Neural progenitor cell (in vitro differentiated cells): Measurements from ENCODE around the gene NEDD9. TPM values are rescaled to one million over a fixed set of nuclear protein-coding genes. Genes with fewer than 3 reads are reported as not detected.

Experiments
- DNase-seq: peaks from one replicate; pipeline ENCODE4 v3.0.0-alpha.2; 2016; ENCODE audit warnings: low spot score
- H2AFZ ChIP-seq: fragments of 200-600 bp; sonication (generic); replicated peaks from 2 replicates; pipeline ENCODE4 v1.6.1; 2016; ENCODE audit warnings: antibody characterized with exemption
- H3F3A ChIP-seq: fragments of 200-600 bp; sonication (generic); 2 replicates; pipeline ENCODE4 v1.6.1; 2016; ENCODE audit warnings: antibody characterized with exemption, low read depth
- H3K27ac ChIP-seq: fragments of 200-600 bp; sonication (generic); 2 replicates; pipeline ENCODE4 v1.5.1; 2016; ENCODE audit warnings: mild to moderate bottlenecking
- H3K27me3 ChIP-seq: fragments of 200-600 bp; sonication (generic); 2 replicates; pipeline ENCODE4 v1.6.1; 2016; ENCODE audit warnings: mild to moderate bottlenecking, moderate library complexity
- H3K36me3 ChIP-seq: fragments of 200-600 bp; sonication (generic); 2 replicates; pipeline ENCODE4 v1.5.1; 2016
- H3K4me1 ChIP-seq: fragments of 200-600 bp; sonication (generic); 2 replicates; pipeline ENCODE4 v1.6.1; 2016; ENCODE audit warnings: mixed run types
- H3K4me2 ChIP-seq: fragments of 200-600 bp; sonication (generic); 2 replicates; pipeline ENCODE4 v1.6.1; 2016
- H3K4me3 ChIP-seq: fragments of 200-600 bp; sonication (generic); 2 replicates; pipeline ENCODE4 v1.5.1; 2016
- H3K79me2 ChIP-seq: fragments of 200-600 bp; sonication (generic); 2 replicates; pipeline ENCODE4 v1.6.1; 2016; ENCODE audit warnings: low read depth
- H3K9ac ChIP-seq: fragments of 200-600 bp; sonication (generic); 2 replicates; pipeline ENCODE4 v1.6.1; 2016
- H3K9me3 ChIP-seq: fragments of 200-600 bp; sonication (generic); 2 replicates; pipeline ENCODE4 v1.5.1; 2016; ENCODE audit warnings: low read depth
- H4K20me1 ChIP-seq: fragments of 200-600 bp; sonication (generic); 2 replicates; pipeline ENCODE4 v1.6.1; 2016; ENCODE audit warnings: low read depth
- H3K27ac Mint-ChIP-seq: 3 replicates; pipeline ENCODE4 v1.8.0; 2021; ENCODE audit warnings: mixed read lengths
- H3K27me3 Mint-ChIP-seq: 2 replicates; pipeline ENCODE4 v1.8.0; 2022; ENCODE audit warnings: low read depth, mild to moderate bottlenecking, inconsistent platforms, moderate library complexity, mixed read lengths; ENCODE audit not compliant: insufficient read depth
- H3K36me3 Mint-ChIP-seq: 3 replicates; pipeline ENCODE4 v1.8.0; 2021; ENCODE audit warnings: mixed read lengths
- H3K4me1 Mint-ChIP-seq: 3 replicates; pipeline ENCODE4 v1.8.0; 2021; ENCODE audit warnings: mixed read lengths
- H3K4me3 Mint-ChIP-seq: 3 replicates; pipeline ENCODE4 v1.8.0; 2021; ENCODE audit warnings: mild to moderate bottlenecking, moderate library complexity, mixed read lengths
- H3K9me3 Mint-ChIP-seq: 3 replicates; pipeline ENCODE4 v1.8.0; 2020; ENCODE audit warnings: mixed read lengths
- EZH2 ChIP-seq: fragments of 200-600 bp; sonication (generic); IDR thresholded peaks from 2 replicates; pipeline ENCODE4 v1.6.1; 2017; ENCODE audit warnings: antibody characterized with exemption, mild to moderate bottlenecking, moderate library complexity
- EZH2phosphoT487 ChIP-seq: fragments of 200-600 bp; sonication (generic); IDR thresholded peaks from 2 replicates; pipeline ENCODE4 v1.6.1; 2017; ENCODE audit warnings: antibody characterized with exemption
- total RNA-seq: library from RNA; depleted of rRNA; stranded (reverse); fragments of >200 nt; gene quantifications from 2 replicates; pipeline ENCODE4 v1.2.3, GENCODE V29; 2015; ENCODE audit warnings: low replicate concordance
- TF ChIP-seq, protein P1 (sequence below): fragments of 200-600 bp; sonication (generic); IDR thresholded peaks from 2 replicates; pipeline ENCODE4 v1.5.1; 2017; ENCODE audit warnings: antibody characterized with exemption, mild to moderate bottlenecking

The NEDD9 gene
- total RNA-seq, 1 donor from 2014 or later = 4.9 TPM

DNA sequence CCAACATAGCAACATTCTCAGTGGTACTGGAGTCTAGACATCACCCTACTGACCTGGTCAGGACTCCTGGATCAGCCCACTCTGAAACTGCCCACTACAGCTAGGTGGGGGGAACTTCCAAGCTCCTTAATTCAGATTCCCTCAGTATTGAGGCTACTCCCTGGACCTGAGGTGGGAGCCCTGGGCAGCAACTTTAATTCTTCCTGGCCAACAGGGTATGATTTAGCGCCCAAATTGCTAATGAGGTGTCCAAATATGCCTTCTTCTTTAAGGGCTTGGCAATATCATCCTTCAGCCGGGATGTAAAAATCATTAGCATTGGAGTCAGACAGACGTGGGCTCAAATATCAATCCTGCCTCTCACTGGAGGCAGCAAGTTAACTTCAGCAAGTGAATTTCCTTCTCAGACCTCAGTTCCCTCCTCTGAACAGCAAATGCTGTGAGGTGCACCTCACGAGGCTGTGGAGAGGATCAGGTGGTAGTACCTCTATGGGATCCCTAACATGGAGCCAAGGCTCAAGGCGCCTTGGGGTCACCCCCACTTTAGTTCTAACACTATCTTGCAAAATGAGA, 27.6 kb downstream of the NEDD9 start:
- TF ChIP-seq EZH2 (no peak), EZH2phosphoT487 (no peak)
- TF ChIP-seq, protein P1, sequence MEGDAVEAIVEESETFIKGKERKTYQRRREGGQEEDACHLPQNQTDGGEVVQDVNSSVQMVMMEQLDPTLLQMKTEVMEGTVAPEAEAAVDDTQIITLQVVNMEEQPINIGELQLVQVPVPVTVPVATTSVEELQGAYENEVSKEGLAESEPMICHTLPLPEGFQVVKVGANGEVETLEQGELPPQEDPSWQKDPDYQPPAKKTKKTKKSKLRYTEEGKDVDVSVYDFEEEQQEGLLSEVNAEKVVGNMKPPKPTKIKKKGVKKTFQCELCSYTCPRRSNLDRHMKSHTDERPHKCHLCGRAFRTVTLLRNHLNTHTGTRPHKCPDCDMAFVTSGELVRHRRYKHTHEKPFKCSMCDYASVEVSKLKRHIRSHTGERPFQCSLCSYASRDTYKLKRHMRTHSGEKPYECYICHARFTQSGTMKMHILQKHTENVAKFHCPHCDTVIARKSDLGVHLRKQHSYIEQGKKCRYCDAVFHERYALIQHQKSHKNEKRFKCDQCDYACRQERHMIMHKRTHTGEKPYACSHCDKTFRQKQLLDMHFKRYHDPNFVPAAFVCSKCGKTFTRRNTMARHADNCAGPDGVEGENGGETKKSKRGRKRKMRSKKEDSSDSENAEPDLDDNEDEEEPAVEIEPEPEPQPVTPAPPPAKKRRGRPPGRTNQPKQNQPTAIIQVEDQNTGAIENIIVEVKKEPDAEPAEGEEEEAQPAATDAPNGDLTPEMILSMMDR = no peak
- no peak overlapping the region for H3K4me3 Mint-ChIP-seq
- H4K20me1 ChIP-seq = no peaks in the 10 kb centered on the region
- peaks cover 2% of the 10 kb centered on the region for H3K27me3 Mint-ChIP-seq
- H3K27ac ChIP-seq = no peak overlapping the region
- no peak overlapping the region for H3K4me2 ChIP-seq
- H3K9ac ChIP-seq = no peak overlapping the region
- H3K9me3 ChIP-seq = no peaks in the 10 kb centered on the region
- H3K79me2 ChIP-seq = no peaks in the 10 kb centered on the region
- H3K4me1 Mint-ChIP-seq = peaks cover 73% of the 10 kb centered on the region
- peaks cover 22% of the 10 kb centered on the region for H3F3A ChIP-seq
- no peak overlapping the region for H2AFZ ChIP-seq
- H3K36me3 Mint-ChIP-seq = peaks cover 50% of the 10 kb centered on the region
- H3K4me3 ChIP-seq = no peak overlapping the region
- DNase-seq = no peak
- H3K36me3 ChIP-seq = no peaks in the 10 kb centered on the region
- H3K9me3 Mint-ChIP-seq = no peaks in the 10 kb centered on the region
- H3K4me1 ChIP-seq = peaks cover 30% of the 10 kb centered on the region
- no peaks in the 10 kb centered on the region for H3K27me3 ChIP-seq
- peak overlapping the region; percentile 42 for H3K27ac Mint-ChIP-seq

DNA sequence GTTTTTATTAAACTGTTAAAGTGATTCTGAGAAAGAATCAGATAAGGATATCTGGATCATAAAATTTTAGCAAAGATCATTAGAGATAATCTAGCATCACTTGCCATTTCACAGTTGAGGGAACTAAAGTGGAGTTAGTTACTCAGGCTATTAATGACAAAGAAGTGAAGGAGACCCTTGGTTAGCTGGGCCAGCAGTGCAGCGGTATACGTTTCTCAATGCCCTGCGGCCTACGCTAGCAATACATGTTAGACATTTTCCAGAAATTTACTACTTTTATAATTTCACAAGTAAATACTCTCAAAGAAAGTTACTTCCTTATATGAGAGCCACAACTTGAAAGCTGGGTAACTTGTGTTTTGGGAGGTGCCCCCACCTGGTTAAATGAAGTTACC, 28.5 kb downstream of the NEDD9 start:
- Histone ChIP-seq H3K36me3 (no peaks in the 10 kb centered on the region), H3K4me3 (no peak overlapping the region), H4K20me1 (no peaks in the 10 kb centered on the region), H3K9me3 (no peaks in the 10 kb centered on the region), H3F3A (peaks cover 22% of the 10 kb centered on the region), H3K27me3 (no peaks in the 10 kb centered on the region), H3K79me2 (no peaks in the 10 kb centered on the region), H3K9ac (no peak overlapping the region), H3K27ac (peak overlapping the region; percentile 21), H3K4me1 (peaks cover 30% of the 10 kb centered on the region), H2AFZ (no peak overlapping the region), H3K4me2 (peak overlapping the region; percentile 61)
- Mint-ChIP-seq H3K4me3 (no peak overlapping the region), H3K27ac (peak overlapping the region; percentile 97), H3K4me1 (peaks cover 68% of the 10 kb centered on the region), H3K36me3 (peaks cover 56% of the 10 kb centered on the region), H3K27me3 (peaks cover 4% of the 10 kb centered on the region), H3K9me3 (no peaks in the 10 kb centered on the region)
- DNase-seq = no peak
- TF ChIP-seq EZH2 (no peak), EZH2phosphoT487 (no peak)
- TF ChIP-seq, protein P1 = no peak

DNA sequence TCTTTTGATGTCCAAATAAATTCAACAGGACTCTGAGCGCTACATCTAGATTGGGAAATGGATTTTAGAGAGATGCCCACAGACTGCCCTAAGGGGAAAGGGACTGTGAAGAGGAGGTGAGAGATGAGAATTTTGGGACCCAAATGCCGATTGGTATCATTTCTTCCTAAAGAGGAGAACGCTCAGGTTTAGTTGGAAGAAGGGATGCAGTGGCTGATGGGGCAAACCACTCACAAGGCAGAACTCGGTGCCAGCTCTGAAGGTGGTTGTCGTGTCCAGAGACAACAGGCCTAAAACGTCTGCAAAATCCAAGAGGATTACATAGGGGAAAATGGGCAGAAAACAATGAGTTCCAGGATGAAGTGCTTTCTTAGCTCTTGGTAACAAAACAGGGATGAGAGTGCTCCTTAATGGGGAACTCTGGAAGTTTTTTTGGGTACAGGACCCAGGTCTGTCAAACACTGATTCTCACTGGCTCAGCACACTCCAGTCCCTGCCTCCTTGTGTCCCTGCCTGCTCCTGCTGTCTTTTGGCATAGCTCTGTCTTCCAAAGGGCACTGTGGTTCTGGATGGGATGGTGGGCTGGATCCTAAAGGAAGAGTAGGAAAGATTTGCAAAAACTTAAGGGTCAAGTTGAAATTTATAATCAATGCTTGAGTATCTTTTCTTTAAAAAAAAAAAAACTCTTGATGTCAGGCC, 29.0 kb downstream of the NEDD9 start:
- Mint-ChIP-seq H3K27me3 (peaks cover 4% of the 10 kb centered on the region), H3K36me3 (peaks cover 59% of the 10 kb centered on the region), H3K4me3 (peak overlapping the region; percentile 61), H3K27ac (peak overlapping the region; percentile 97), H3K9me3 (no peaks in the 10 kb centered on the region), H3K4me1 (peaks cover 71% of the 10 kb centered on the region)
- no peaks in the 10 kb centered on the region for H3K79me2 ChIP-seq
- H3K27ac ChIP-seq = peak overlapping the region; percentile 21
- H4K20me1 ChIP-seq = no peaks in the 10 kb centered on the region
- H3F3A ChIP-seq = peaks cover 22% of the 10 kb centered on the region
- no peaks in the 10 kb centered on the region for H3K36me3 ChIP-seq
- no peaks in the 10 kb centered on the region for H3K27me3 ChIP-seq
- no peak overlapping the region for H3K4me3 ChIP-seq
- no peak overlapping the region for H3K9ac ChIP-seq
- H3K9me3 ChIP-seq = no peaks in the 10 kb centered on the region
- TF ChIP-seq, protein P1 = no peak
- no peak for TF ChIP-seq EZH2
- TF ChIP-seq EZH2phosphoT487 = no peak
- DNase-seq = no peak
- peaks cover 27% of the 10 kb centered on the region for H3K4me1 ChIP-seq
- H2AFZ ChIP-seq = no peak overlapping the region
- peak overlapping the region; percentile 61 for H3K4me2 ChIP-seq
